GM12878 (cell line): ENCODE data around the gene ZNF260. TPM values are rescaled to one million over a fixed set of nuclear protein-coding genes. Genes with fewer than 3 reads are reported as not detected.

ENCODE experiments used
- ATAC-seq: fragments of 200-7000 bp; cut with Tn5 transposase; 3 replicates; pipeline ENCODE4 v1.9.1; 2020; ENCODE audit warnings: mild to moderate bottlenecking, moderate library complexity
- BruUV-seq: library from RNA; stranded (reverse); fragments of 400-500 nt; replicated peaks from 2 replicates; lab custom pipeline; 2021; lab: Mats Ljungman, UMichigan
- CTCF ChIA-PET: fragments of 300-600 bp; sonication (Branson Sonifier 250); formaldehyde crosslinking; extraction: SDS; loops from one replicate; lab custom pipeline; 2021; ENCODE audit warnings: inconsistent platforms; lab: Yijun Ruan, JAX
- POLR2A ChIA-PET: fragments of 350-600 bp; formaldehyde crosslinking; extraction: SDS; loops from one replicate; lab custom pipeline; 2021; ENCODE audit warnings: inconsistent platforms; lab: Charles Lee
- RAD21 ChIA-PET: fragments of 300-600 bp; sonication (Branson Sonifier 250); formaldehyde crosslinking; loops from one replicate; lab custom pipeline; 2023; ENCODE audit warnings: antibody characterized with exemption; ENCODE audit not compliant: unreplicated experiment; lab: Charles Lee
- SMC1A ChIA-PET: fragments of 300-600 bp; sonication (Branson Sonifier 250); formaldehyde crosslinking; loops from one replicate; lab custom pipeline; 2023; ENCODE audit not compliant: unreplicated experiment, uncharacterized antibody; lab: Charles Lee
- DNase-seq: peaks from one replicate; pipeline ENCODE4 v3.0.0-alpha.2; 2011; ENCODE audit warnings: low read depth, low spot score
- FAIRE-seq: peaks from 3 replicates; lab custom pipeline; 2011; peaks lifted over from hg19 to GRCh38; lab: Jason Lieb, UNC
- H2AFZ ChIP-seq: 2 replicates; pipeline ENCODE4 v1.6.0; 2011; ENCODE audit warnings: low read depth, low read length, control low read depth; ENCODE audit not compliant: control insufficient read depth
- H3K27ac ChIP-seq: 2 replicates; pipeline ENCODE4 v1.5.1; 2011; ENCODE audit warnings: control low read depth; ENCODE audit not compliant: control insufficient read depth, insufficient read depth
- H3K27me3 ChIP-seq, 2 experiments: replicated peaks in 1 of 2; 2 replicates each; pipeline versions ENCODE4 v1.6.0 to v1.6.1; 2011; ENCODE audit warnings: low read length in 1 of 2; ENCODE audit not compliant: control insufficient read depth in 2 of 2, insufficient read depth in 2 of 2
- H3K36me3 ChIP-seq, 2 experiments: 2 replicates each; pipeline ENCODE4 v1.5.1; 2011; ENCODE audit warnings: low read length in 1 of 2; ENCODE audit not compliant: control insufficient read depth in 2 of 2, insufficient read depth in 2 of 2
- H3K4me1 ChIP-seq: 2 replicates; pipeline ENCODE4 v1.6.1; 2011; ENCODE audit warnings: mild to moderate bottlenecking, low read length, moderate library complexity, mixed read lengths; ENCODE audit not compliant: control insufficient read depth, insufficient read depth
- H3K4me2 ChIP-seq: 2 replicates; pipeline ENCODE4 v1.6.0; 2011; ENCODE audit warnings: control low read depth; ENCODE audit not compliant: control insufficient read depth, insufficient read depth
- H3K4me3 ChIP-seq: fragments of 200-600 bp; sonication (generic); 2 replicates; pipeline ENCODE4 v1.5.1; 2016
- H3K79me2 ChIP-seq: 2 replicates; pipeline ENCODE4 v1.6.0; 2011; ENCODE audit warnings: low read length; ENCODE audit not compliant: control insufficient read depth, insufficient read depth
- H3K9ac ChIP-seq: 2 replicates; pipeline ENCODE4 v1.8.0; 2011; ENCODE audit warnings: low read length, control low read depth, mixed read lengths; ENCODE audit not compliant: control insufficient read depth, insufficient read depth
- H3K9me3 ChIP-seq: replicated peaks from 3 replicates; pipeline ENCODE4 v1.5.1; 2011; ENCODE audit warnings: mild to moderate bottlenecking, low read length; ENCODE audit not compliant: control insufficient read depth, insufficient read depth
- H4K20me1 ChIP-seq: 2 replicates; pipeline ENCODE4 v1.6.0; 2011; ENCODE audit not compliant: control insufficient read depth, insufficient read depth
- ATF7 ChIP-seq: fragments of 450-650 bp; IDR thresholded peaks from 2 replicates; pipeline ENCODE4 v1.6.1; 2016; ENCODE audit warnings: low read depth, mild to moderate bottlenecking
- BACH1 ChIP-seq: fragments of 450-650 bp; IDR thresholded peaks from 2 replicates; pipeline ENCODE4 v1.6.1; 2017; ENCODE audit warnings: mild to moderate bottlenecking, borderline replicate concordance
- CBX5 ChIP-seq: sonication (generic); IDR thresholded peaks from 2 replicates; pipeline ENCODE4 v1.6.1; 2016; ENCODE audit warnings: low read depth, moderate library complexity, mild to moderate bottlenecking, inconsistent platforms
- FOXK2 ChIP-seq: fragments of 450-650 bp; IDR thresholded peaks from 2 replicates; pipeline ENCODE4 v1.6.1; 2017; ENCODE audit warnings: mild to moderate bottlenecking, moderate library complexity
- JUND ChIP-seq: IDR thresholded peaks from 2 replicates; pipeline ENCODE4 v1.6.1; 2012; ENCODE audit warnings: low read depth, mild to moderate bottlenecking, low read length, improper control_type of control experiment, moderate library complexity
- KLF5 ChIP-seq: fragments of 450-650 bp; IDR thresholded peaks from 2 replicates; pipeline ENCODE4 v1.6.1; 2014; ENCODE audit warnings: mild to moderate bottlenecking; ENCODE audit not compliant: partially characterized antibody
- NFIC ChIP-seq: IDR thresholded peaks from 2 replicates; pipeline ENCODE4 v1.6.1; 2012; ENCODE audit warnings: low read depth, mild to moderate bottlenecking, inconsistent platforms, low read length, moderate library complexity
- POLR2A ChIP-seq: IDR thresholded peaks from 2 replicates; pipeline ENCODE4 v1.6.1; 2011; ENCODE audit warnings: low read depth, mild to moderate bottlenecking, low read length
- POLR2AphosphoS2 ChIP-seq: IDR thresholded peaks from 2 replicates; pipeline ENCODE4 v1.6.1; 2011; ENCODE audit warnings: low read depth, mild to moderate bottlenecking, low read length, improper control_type of control experiment, moderate library complexity
- SMAD1 ChIP-seq: fragments of 450-650 bp; IDR thresholded peaks from 2 replicates; pipeline ENCODE4 v1.6.1; 2018; ENCODE audit warnings: mild to moderate bottlenecking, low read depth; ENCODE audit not compliant: partially characterized antibody
- TARDBP ChIP-seq: IDR thresholded peaks from 2 replicates; pipeline ENCODE4 v1.6.1; 2016; ENCODE audit warnings: borderline replicate concordance
- ZNF274 ChIP-seq: IDR thresholded peaks from one replicate; pipeline ENCODE4 v1.8.0; 2011; ENCODE audit not compliant: insufficient read length, insufficient read depth
- WGBS: methylation state at CpG from one replicate; pipeline ENCODE4 v1.1.6; 2016; ENCODE audit warnings: low lambda C conversion rate; ENCODE audit not compliant: insufficient replicate concordance, insufficient coverage; ENCODE audit errors: missing lambda C conversion rate; 5-methylcytosine and 5-hydroxymethylcytosine counted together
- in situ Hi-C: fragments of 300-500 bp; cut with MboI; formaldehyde crosslinking; loops from 9 replicates; pipeline ENCODE4 v1.14.3; 2018; ENCODE audit warnings: mixed read lengths
- intact Hi-C: fragments of 100-400 bp; cut with micrococcal nuclease; formaldehyde crosslinking; loops from one replicate; pipeline ENCODE4 v1.14.2; 2022; ENCODE audit not compliant: unreplicated experiment
- polyA plus RNA-seq, 11 experiments: library from polyadenylated mRNA; depleted of rRNA in 4 of 11; unstranded in 6 of 11; stranded (reverse) in 5 of 11; fragments of >200 nt; fragmentation: Nextera tagmentation in 4 of 11; fragmentation: Illumina TruSeq in 1 of 11; extraction: Ambion mirVana in 4 of 11; extraction: Trizol in 1 of 11; gene quantifications; 1 replicate in 1 of 11; 2 replicates in 10 of 11; pipeline versions ENCODE4 v1.2.1 to v1.2.3, GENCODE V29; 2011 to 2016; ENCODE audit warnings: inconsistent platforms in 2 of 11, missing spikeins in 2 of 11, low read depth in 1 of 11
- total RNA-seq, 4 experiments: library from RNA; depleted of rRNA in 3 of 4; stranded (reverse); fragments of >200 nt in 3 of 4; fragmentation: Illumina TruSeq in 1 of 4; extraction: Trizol in 1 of 4; gene quantifications; 2 replicates each; pipeline versions ENCODE4 v1.2.1 to v1.2.3, GENCODE V29; 2013 to 2021

ZNF260 gene
- total and polyA plus RNA-seq, 10 of the 15 experiments (the other 5 are each of a cell fraction or from before 2014, with no cell fraction given), result 1.9 to 9.7 (median 7.1) TPM

DNA sequence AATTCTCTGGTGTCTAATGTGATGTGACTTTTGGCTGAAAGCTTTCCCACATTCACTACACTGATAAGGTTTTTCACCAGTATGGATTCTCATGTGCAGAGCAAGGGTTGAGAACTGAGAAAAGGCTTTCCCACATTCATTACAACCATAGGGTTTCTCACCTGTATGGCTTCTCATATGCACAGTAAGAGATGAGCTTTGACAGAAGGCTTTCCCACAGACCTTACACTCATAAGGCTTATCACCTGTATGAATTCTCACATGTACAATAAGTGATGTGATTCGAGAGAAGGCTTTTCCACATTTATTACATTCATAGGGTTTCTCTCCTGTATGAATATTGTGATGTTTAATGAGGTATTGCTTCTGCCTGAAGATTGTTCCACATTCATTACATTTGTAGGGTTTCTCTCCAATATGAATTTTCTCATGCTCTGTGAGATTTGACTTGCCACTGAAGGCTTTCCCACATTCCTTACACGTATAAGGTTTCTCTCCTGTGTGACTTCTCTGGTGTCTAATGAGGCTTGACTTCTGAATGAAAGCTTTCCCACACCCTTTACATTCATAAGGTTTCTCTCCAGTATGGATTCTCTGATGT lies 14.0 kb downstream of the ZNF260 start:
- SMC1A ChIA-PET, result no interaction called here
- Histone ChIP-seq H2AFZ (no peak overlapping the region), H3K79me2 (no peaks in the 10 kb centered on the region), H3K9ac (no peak overlapping the region), H3K27ac (no peak overlapping the region), H3K4me2 (no peak overlapping the region), H3K36me3 (peaks cover 2 to 14% of the 10 kb centered on the region in 2 experiments), H4K20me1 (no peaks in the 10 kb centered on the region), H3K4me1 (no peaks in the 10 kb centered on the region), H3K27me3 (no peaks in the 10 kb centered on the region), H3K4me3 (no peak overlapping the region), H3K9me3 (peaks cover 36% of the 10 kb centered on the region)
- DNase-seq (no peak), ATAC-seq (no peak), FAIRE-seq (no peak)
- no TSS peak for BruUV-seq
- CTCF ChIA-PET, result no interaction called here
- no peak for TF ChIP-seq JUND
- TF ChIP-seq ZNF274, result peak; percentile 46
- no peak for TF ChIP-seq ATF7
- TF ChIP-seq POLR2A, result no peak
- no peak for TF ChIP-seq TARDBP
- no peak for TF ChIP-seq SMAD1
- peak; percentile 30 for TF ChIP-seq KLF5
- TF ChIP-seq CBX5, result peak; percentile 88
- TF ChIP-seq POLR2AphosphoS2, result no peak
- TF ChIP-seq FOXK2, result no peak
- TF ChIP-seq NFIC, result no peak
- no peak for TF ChIP-seq BACH1
- 93% methylated on average over 1 of the region's 2 CpGs for WGBS
- intact Hi-C loops (no loop called here), in situ Hi-C loops (no loop called here)
- RAD21 ChIA-PET, result no interaction called here
- POLR2A ChIA-PET, result no interaction called here
